Panc1 (cell line): Measurements from ENCODE around the gene PLCB1. TPM values are rescaled to one million over a fixed set of nuclear protein-coding genes. Genes with fewer than 3 reads are reported as not detected.

ENCODE experiments used
- ATAC-seq: fragments of 200-7000 bp; cut with Tn5 transposase; 2 replicates; pipeline ENCODE4 v1.9.1; 2020; ENCODE audit warnings: mild to moderate bottlenecking, moderate library complexity
- BruUV-seq: library from RNA; stranded (reverse); fragments of 400-500 nt; replicated peaks from 2 replicates; lab custom pipeline; 2021; lab: Mats Ljungman, UMichigan
- CTCF ChIA-PET: fragments of 300-600 bp; sonication (Branson Sonifier 250); formaldehyde crosslinking; loops from one replicate; lab custom pipeline; 2022; ENCODE audit warnings: antibody characterized with exemption; lab: Charles Lee
- POLR2A ChIA-PET: fragments of 300-600 bp; sonication (Branson Sonifier 250); formaldehyde crosslinking; loops from one replicate; lab custom pipeline; 2022; ENCODE audit warnings: antibody characterized with exemption; lab: Charles Lee
- DNase-seq: peaks from one replicate; pipeline ENCODE4 v3.0.0-alpha.2; 2010; ENCODE audit warnings: low read depth, low spot score
- H3K27ac ChIP-seq: 2 replicates; pipeline ENCODE4 v1.5.1; 2011; ENCODE audit warnings: mild to moderate bottlenecking, low read length, inconsistent platforms
- H3K27me3 ChIP-seq: fragments of 200-500 bp; sonication (Bioruptor generic); 2 replicates; pipeline ENCODE4 v1.6.0; 2014; ENCODE audit warnings: low read length, inconsistent platforms; ENCODE audit not compliant: control insufficient read depth, insufficient read depth
- H3K36me3 ChIP-seq: fragments of 200-500 bp; sonication (Bioruptor generic); 2 replicates; pipeline ENCODE4 v1.5.1; 2014; ENCODE audit warnings: inconsistent platforms, mild to moderate bottlenecking, low read length, moderate library complexity; ENCODE audit not compliant: control insufficient read depth, insufficient read depth
- H3K4me1 ChIP-seq: 2 replicates; pipeline ENCODE4 v1.5.1; 2011; ENCODE audit warnings: inconsistent platforms, mild to moderate bottlenecking, low read length, moderate library complexity; ENCODE audit not compliant: control insufficient read depth, insufficient read depth
- H3K4me3 ChIP-seq, 2 experiments: 2 replicates each; pipeline ENCODE4 v1.5.1; 2011 to 2012; ENCODE audit warnings: low read depth in 2 of 2, low read length in 2 of 2, mild to moderate bottlenecking in 2 of 2, inconsistent platforms in 1 of 2, moderate library complexity in 1 of 2
- H3K9me3 ChIP-seq: fragments of 200-500 bp; sonication (Bioruptor generic); 2 replicates; pipeline ENCODE4 v1.5.1; 2014; ENCODE audit warnings: low read depth, mild to moderate bottlenecking, inconsistent platforms, low read length, moderate library complexity; ENCODE audit not compliant: control insufficient read depth, insufficient read depth
- CTCF ChIP-seq: fragments of 450-650 bp; IDR thresholded peaks from 2 replicates; pipeline ENCODE4 v1.5.1; 2017; ENCODE audit warnings: mild to moderate bottlenecking
- POLR2AphosphoS5 ChIP-seq: IDR thresholded peaks from 2 replicates; pipeline ENCODE4 v1.6.1; 2012; ENCODE audit warnings: mild to moderate bottlenecking, low read depth, low read length, moderate library complexity
- REST ChIP-seq, 2 experiments: IDR thresholded peaks; 2 replicates each; pipeline ENCODE4 v1.6.1; 2011 to 2012; ENCODE audit warnings: low read depth in 2 of 2, control low read depth in 1 of 2, low read length in 1 of 2, mild to moderate bottlenecking in 1 of 2, moderate library complexity in 1 of 2; ENCODE audit not compliant: insufficient read depth in 1 of 2
- SIN3A ChIP-seq: IDR thresholded peaks from 2 replicates; pipeline ENCODE4 v1.6.1; 2012; ENCODE audit warnings: low read depth, mild to moderate bottlenecking, low read length, moderate library complexity, borderline replicate concordance; ENCODE audit not compliant: insufficient read depth
- TCF7L2 ChIP-seq: IDR thresholded peaks from 2 replicates; pipeline ENCODE4 v1.6.1; 2011; ENCODE audit warnings: mild to moderate bottlenecking, low read depth, low read length, inconsistent platforms
- in situ Hi-C: cut with HindIII; loops from 2 replicates; pipeline ENCODE4 v1.10.0; 2016; ENCODE audit warnings: low sequenced_read_pairs, low pct_unique_long_range_greater_than_20kb
- intact Hi-C: fragments of 100-400 bp; cut with micrococcal nuclease; formaldehyde crosslinking; loops from one replicate; pipeline ENCODE4 v1.10.0; 2022; ENCODE audit not compliant: unreplicated experiment
- total RNA-seq: library from RNA; stranded (reverse); gene quantifications from one replicate; pipeline ENCODE4 v1.2.1, GENCODE V29; 2021; ENCODE audit not compliant: unreplicated experiment

PLCB1 gene
- total RNA-seq, 1 experiment from 2014 or later: 0.59 TPM

- ChIA-PET POLR2A (no interaction called here), CTCF (no interaction called here)
- H3K4me3 ChIP-seq: no peak overlapping the region
- no peak for DNase-seq
- TF ChIP-seq REST (IDR thresholded peaks at IDR 0.05; ENCODE audit: insufficient read depth in 1 of 2, low read depth in 2 of 2, low read length in 1 of 2) (no peak), CTCF (no peak), TCF7L2 (no peak), POLR2AphosphoS5 (no peak), SIN3A (no peak)
- in situ Hi-C loops (no loop called here), intact Hi-C loops (no loop called here)
- BruUV-seq: no TSS peak
- H3K36me3 ChIP-seq: no peaks in the 10 kb centered on the region
- H3K9me3 ChIP-seq: no peaks in the 10 kb centered on the region
- no peaks in the 10 kb centered on the region for H3K4me1 ChIP-seq
- no peak overlapping the region for H3K27ac ChIP-seq
- no peaks in the 10 kb centered on the region for H3K27me3 ChIP-seq
- no peak for ATAC-seq
These were observed 203.6 kb downstream of the PLCB1 start for GRCh38 chr20:8335495-8336195.

GRCh38 chr20:8339349-8339748 is 207.3 kb downstream of the PLCB1 start:
- BruUV-seq: no TSS peak
- Histone ChIP-seq H3K27ac (no peak overlapping the region), H3K27me3 (no peaks in the 10 kb centered on the region), H3K4me3 (no peak overlapping the region), H3K9me3 (no peaks in the 10 kb centered on the region), H3K4me1 (no peaks in the 10 kb centered on the region), H3K36me3 (no peaks in the 10 kb centered on the region)
- ChIA-PET POLR2A (no interaction called here), CTCF (no interaction called here)
- in situ Hi-C loops (no loop called here), intact Hi-C loops (no loop called here)
- DNase-seq: no peak
- TF ChIP-seq TCF7L2 (no peak), SIN3A (no peak), CTCF (no peak), POLR2AphosphoS5 (no peak), REST (IDR thresholded peaks at IDR 0.05; ENCODE audit: insufficient read depth in 1 of 2, low read depth in 2 of 2, low read length in 1 of 2) (no peak)
- ATAC-seq: no peak
